ENCODE data around the gene KCTD10. TPM values are rescaled to one million over a fixed set of nuclear protein-coding genes. Genes with fewer than 3 reads are reported as not detected.
"Not testable (repeated sequence)": the region's sequence is repeated elsewhere in the genome, so short reads cannot be mapped to it uniquely, and the experiment has no call there.

The KCTD10 gene
- total RNA-seq, 4 donors from 2014 or later = 31.5 to 62.8 (median 46.5) TPM

GRCh38 chr12:109475993-109476806 is 900 bp downstream of the KCTD10 start:
- Histone ChIP-seq H3K9me3 (no peaks in the 10 kb centered on the region), H3K36me3 (peaks cover 0 to 24% (median 0%) of the 10 kb centered on the region in 3 donors), H3K4me3 (peak overlapping the region; percentile 87 to 100 (median 92)), H3K27ac (peak overlapping the region; percentile 96 to 98 (median 98)), H3K4me1 (peaks cover 17 to 73% (median 47%) of the 10 kb centered on the region in 3 donors), H3K27me3 (no peaks in the 10 kb centered on the region)
- intact Hi-C loops (cut with DNase I) = no loop called here
- no peak for TF ChIP-seq CTCF (IDR thresholded peaks at IDR 0.05)
- TF ChIP-seq POLR2A (IDR thresholded peaks at IDR 0.05) = no peak
- DNase-seq = no peak
- WGBS, 2 donors = 15 to 17% methylated on average over 14 to 17 of the region's 19 CpGs

GRCh38 chr12:109475121-109475520 is 2.0 kb downstream of the KCTD10 start:
- H3K4me1 ChIP-seq = peaks cover 17 to 84% (median 58%) of the 10 kb centered on the region in 3 donors
- peak overlapping the region in 2 of 4 donors; percentile 95 to 100 for H3K4me3 ChIP-seq
- TF ChIP-seq CTCF (IDR thresholded peaks at IDR 0.05) = no peak
- TF ChIP-seq POLR2A (IDR thresholded peaks at IDR 0.05) = no peak
- H3K27ac ChIP-seq = peak overlapping the region in 1 of 4 donors; percentile 14
- DNase-seq = no peak
- H3K27me3 ChIP-seq = no peaks in the 10 kb centered on the region
- 88 to 89% methylated on average over 7 of the region's 7 CpGs for WGBS, 2 donors
- H3K9me3 ChIP-seq = no peaks in the 10 kb centered on the region
- intact Hi-C loops (cut with DNase I) = no loop called here
- H3K36me3 ChIP-seq = peaks cover 0 to 32% (median 0%) of the 10 kb centered on the region in 3 donors

GRCh38 chr12:109473526-109474270 is 3.4 kb downstream of the KCTD10 start:
- Histone ChIP-seq H3K36me3 (peaks cover 0 to 46% (median 12%) of the 10 kb centered on the region in 3 donors), H3K4me1 (peaks cover 14 to 85% (median 51%) of the 10 kb centered on the region in 3 donors)
- DNase-seq; H3K4me3 ChIP-seq; intact Hi-C loops (cut with DNase I); H3K9me3 ChIP-seq; H3K27me3 ChIP-seq; H3K27ac ChIP-seq: not testable (repeated sequence)
- WGBS, 2 donors = 87 to 93% methylated on average over 12 to 16 of the region's 16 CpGs

- H3K27me3 ChIP-seq = no peaks in the 10 kb centered on the region
- no peak for TF ChIP-seq CTCF (IDR thresholded peaks at IDR 0.05)
- TF ChIP-seq POLR2A (IDR thresholded peaks at IDR 0.05) = no peak
- H3K9me3 ChIP-seq = no peaks in the 10 kb centered on the region
- H3K4me1 ChIP-seq = peaks cover 8 to 84% (median 48%) of the 10 kb centered on the region in 3 donors
- no peak overlapping the region for H3K4me3 ChIP-seq
- peak overlapping the region in 1 of 4 donors; percentile 7 for H3K27ac ChIP-seq
- H3K36me3 ChIP-seq = peaks cover 3 to 53% (median 12%) of the 10 kb centered on the region in 3 donors
- DNase-seq = no peak
- WGBS, 2 donors = 100% methylated on average over 2 of the region's 3 CpGs
- intact Hi-C loops (cut with DNase I) = no loop called here
Measured at GRCh38 chr12:109473006-109473405, 4.1 kb downstream of the KCTD10 start.

- Histone ChIP-seq H3K4me3 (no peak overlapping the region), H3K27ac (peak overlapping the region; percentile 15 to 23 (median 20))
- WGBS, 2 donors = 57 to 85% methylated on average over 5 to 6 of the region's 10 CpGs
Measured at GRCh38 chr12:109469517-109469916, 7.6 kb downstream of the KCTD10 start.

More at GRCh38 chr12:109469517-109469916, 7.6 kb downstream of the KCTD10 start:
- Histone ChIP-seq H3K9me3 (no peaks in the 10 kb centered on the region), H3K36me3 (peaks cover 12 to 86% (median 13%) of the 10 kb centered on the region in 3 donors), H3K4me1 (peaks cover 5 to 94% (median 56%) of the 10 kb centered on the region in 3 donors), H3K27me3 (no peaks in the 10 kb centered on the region)
- TF ChIP-seq CTCF (IDR thresholded peaks at IDR 0.05) (no peak), POLR2A (IDR thresholded peaks at IDR 0.05) (no peak)
- DNase-seq = no peak
- intact Hi-C loops (cut with DNase I) = no loop called here
